ENCODE results near the gene TMBIM1.
A peak's percentile ranks its signal among the peaks of the same experiment; 100 is the strongest.

The TMBIM1 gene

GRCh38 chr2:218253232-218253625 is 39.1 kb downstream of the TMBIM1 start:
- no peak for DNase-seq

GRCh38 chr2:218252509-218253231 is 39.6 kb downstream of the TMBIM1 start:
- no peak for DNase-seq

GRCh38 chr2:218249691-218250090 is 42.6 kb downstream of the TMBIM1 start:
- DNase-seq = no peak

GRCh38 chr2:218245214-218245613 is 47.1 kb downstream of the TMBIM1 start:
- no peak for DNase-seq

- DNase-seq = no peak
Measured at GRCh38 chr2:218244665-218245064, 47.6 kb downstream of the TMBIM1 start.

GRCh38 chr2:218244204-218244603 is 48.1 kb downstream of the TMBIM1 start:
- no peak for DNase-seq

- no peak for DNase-seq
Measured at GRCh38 chr2:218238887-218239286, 53.4 kb downstream of the TMBIM1 start.

- DNase-seq = no peak
Measured at GRCh38 chr2:218236829-218237228, 55.5 kb downstream of the TMBIM1 start.

GRCh38 chr2:218235017-218235416 is 57.3 kb downstream of the TMBIM1 start:
- DNase-seq = no peak

GRCh38 chr2:218234521-218234920 is 57.8 kb downstream of the TMBIM1 start:
- DNase-seq = no peak

GRCh38 chr2:218233543-218233942 is 58.8 kb downstream of the TMBIM1 start:
- no peak for DNase-seq

GRCh38 chr2:218230882-218231281 is 61.4 kb downstream of the TMBIM1 start:
- DNase-seq = peak; percentile 55

- DNase-seq = peak; percentile 31
Measured at GRCh38 chr2:218229851-218230250, 62.5 kb downstream of the TMBIM1 start.

- peak; percentile 47 for DNase-seq
Measured at GRCh38 chr2:218229239-218229638, 63.1 kb downstream of the TMBIM1 start.

- DNase-seq = no peak
Measured at GRCh38 chr2:218228366-218229090, 63.8 kb downstream of the TMBIM1 start.

GRCh38 chr2:218226903-218227302 is 65.4 kb downstream of the TMBIM1 start:
- no peak for DNase-seq

Measured in stimulated activated CD4-positive, alpha-beta T cell treated with anti-CD3 and anti-CD28 coated beads, Interleukin-1b, Interleukin-23, amount 100 ng/mL, for 48 hours (primary cell).